GM21737 (cell line): Measurements from ENCODE around the gene PRPF39.
"Not testable (repeated sequence)": the region's sequence is repeated elsewhere in the genome, so short reads cannot be mapped to it uniquely, and the experiment has no call there.

Experiments
- ATAC-seq: cut with Tn5 transposase; IDR thresholded peaks from one replicate; pipeline ENCODE4 v1.9.1; 2021; ENCODE audit warnings: mild to moderate bottlenecking, moderate library complexity; ENCODE audit not compliant: unreplicated experiment

The PRPF39 gene

GRCh38 chr14:45135659-45136395, 51.9 kb downstream of the PRPF39 start, which contains the start of gene FANCM:
Gene FANCM, plus strand, starts transcription at chr14:45135930. Its CDS starts 102 bp downstream, at chr14:45136032.
- ATAC-seq: peak; percentile 44

- ATAC-seq: no peak
These were observed 52.5 kb downstream of the PRPF39 start for GRCh38 chr14:45136399-45136798.

- ATAC-seq: no peak
These were observed 56.8 kb downstream of the PRPF39 start for GRCh38 chr14:45140661-45141187.

DNA sequence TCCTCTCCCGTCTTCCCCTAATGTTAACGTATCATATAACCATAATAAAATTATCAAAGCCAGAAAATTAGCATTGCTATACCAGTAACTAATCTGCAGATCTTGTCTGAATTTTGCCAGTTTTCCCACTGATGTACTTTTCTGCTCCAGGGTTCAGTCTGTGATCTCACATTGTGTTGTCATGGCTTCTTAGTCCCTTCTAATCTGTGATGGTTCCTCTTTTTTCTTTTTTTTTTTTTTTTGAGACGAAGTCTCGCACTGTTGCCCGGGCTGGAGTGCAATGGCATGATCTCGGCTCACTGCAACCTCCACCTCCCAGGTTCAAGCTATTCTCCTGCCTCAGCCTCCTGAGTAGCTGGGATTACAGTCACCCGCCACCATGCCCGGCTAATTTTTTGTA, 58.2 kb downstream of the PRPF39 start:
- ATAC-seq: not testable (repeated sequence)

DNA sequence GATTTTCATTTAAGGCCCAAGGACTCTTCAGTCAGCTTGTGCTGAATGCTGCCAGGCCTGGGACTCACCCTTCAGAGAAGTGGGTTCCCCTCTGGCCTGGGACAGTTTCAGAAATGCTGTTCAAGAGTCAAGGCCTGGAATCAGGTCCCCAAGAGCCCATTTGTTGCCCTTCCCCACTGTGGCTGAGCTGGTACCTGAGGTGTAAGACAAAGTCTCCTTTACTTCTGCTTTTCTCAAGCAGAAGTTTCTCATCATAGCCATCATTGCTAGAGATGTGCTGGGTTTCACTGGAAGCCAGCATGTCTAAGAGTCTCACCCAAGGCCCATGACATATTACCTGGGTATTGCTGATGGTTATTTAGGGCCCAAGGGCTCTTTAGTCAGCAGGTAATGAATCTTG, 60.7 kb downstream of the PRPF39 start:
- ATAC-seq: peak; percentile 56

DNA sequence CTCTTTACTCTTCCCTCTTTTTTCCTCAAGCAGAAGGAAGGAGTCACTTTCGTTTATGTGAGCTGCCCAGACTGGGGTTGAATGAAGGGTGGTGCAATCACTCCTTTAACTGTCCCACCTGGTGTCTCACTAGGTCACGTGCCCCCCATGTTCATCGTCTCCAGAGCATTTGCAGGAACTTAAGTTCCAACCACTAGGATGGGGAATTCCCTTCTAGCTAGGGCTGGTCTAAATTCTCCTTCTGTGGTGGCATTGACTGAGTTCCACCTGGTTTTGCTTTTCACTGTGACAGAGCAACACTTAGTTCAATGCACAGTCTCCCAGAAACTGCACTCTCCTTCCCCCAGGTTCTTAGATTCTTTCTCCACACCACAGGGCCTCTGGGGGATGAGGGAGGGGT, 61.3 kb downstream of the PRPF39 start:
- ATAC-seq: no peak

- no peak for ATAC-seq
These were observed 65.7 kb downstream of the PRPF39 start for GRCh38 chr14:45149602-45150001.

GRCh38 chr14:45150386-45150890, 66.5 kb downstream of the PRPF39 start:
- no peak for ATAC-seq

GRCh38 chr14:45156067-45156466, 72.2 kb downstream of the PRPF39 start:
- no peak for ATAC-seq
